ENCODE results near the gene SULT2A1. TPM values are rescaled to one million over a fixed set of nuclear protein-coding genes. Genes with fewer than 3 reads are reported as not detected.

Gene SULT2A1, protein sequence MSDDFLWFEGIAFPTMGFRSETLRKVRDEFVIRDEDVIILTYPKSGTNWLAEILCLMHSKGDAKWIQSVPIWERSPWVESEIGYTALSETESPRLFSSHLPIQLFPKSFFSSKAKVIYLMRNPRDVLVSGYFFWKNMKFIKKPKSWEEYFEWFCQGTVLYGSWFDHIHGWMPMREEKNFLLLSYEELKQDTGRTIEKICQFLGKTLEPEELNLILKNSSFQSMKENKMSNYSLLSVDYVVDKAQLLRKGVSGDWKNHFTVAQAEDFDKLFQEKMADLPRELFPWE
- total RNA-seq = not detected in 2 replicates

GRCh38 chr19:47886010-47886559 lies at the start of gene SULT2A1:
Gene SULT2A1, minus strand, starts transcription at chr19:47886315. Its CDS starts 58 bp downstream, at chr19:47886257.

GRCh38 chr19:47858646-47859285 lies 27.3 kb downstream of the SULT2A1 start, which contains the start of gene TPRX2:
Gene TPRX2, plus strand, starts transcription at chr19:47859235. Its CDS starts 12 bp downstream, at chr19:47859247.

DNA sequence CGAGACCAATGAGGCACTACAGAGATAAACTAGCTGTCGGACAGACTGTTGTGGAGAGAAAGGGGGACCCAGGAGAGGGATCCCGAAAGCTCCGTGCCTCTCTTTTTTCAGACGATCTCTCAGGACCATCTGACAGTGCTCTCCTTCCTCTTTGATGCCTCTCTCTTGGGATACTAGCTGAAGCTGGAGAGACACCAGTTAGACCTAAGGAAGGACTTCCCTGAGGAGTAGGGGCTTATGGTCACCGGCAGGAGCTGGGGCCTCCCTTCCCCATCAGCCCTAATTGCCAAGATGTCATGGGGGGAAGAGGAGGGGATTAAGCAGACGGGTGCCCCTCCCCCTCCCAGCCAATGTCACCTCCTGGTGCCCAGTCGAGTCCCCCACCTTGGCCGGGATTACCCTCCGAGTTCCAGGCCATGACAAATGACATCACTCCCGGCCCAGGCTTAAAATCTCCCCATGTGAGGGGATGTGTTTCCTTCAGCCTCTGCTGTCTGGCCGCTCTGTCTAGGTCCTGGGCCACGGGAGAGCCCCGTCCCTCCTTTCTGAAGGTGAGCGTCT lies 64.6 kb downstream of the SULT2A1 start, which contains the start of gene CRX:
TSS of gene CRX (plus strand) at position 478 of the 561 bp plus-strand sequence. CDS start 12,507 bp downstream, outside the sequence.

Other genes starting within 250 kb of the SULT2A1 start
- 124 and 147 TPM in 2 replicates for gene EHD2, start 172.9 kb downstream of the SULT2A1 start, total RNA-seq
- 90.3 and 109 TPM in 2 replicates for gene NOP53, start 140.8 kb downstream of the SULT2A1 start, total RNA-seq
- gene SELENOW, start 107.6 kb downstream of the SULT2A1 start, total RNA-seq = 143 and 166 TPM in 2 replicates
- gene TPRX1, start 81.8 kb downstream of the SULT2A1 start, total RNA-seq = not detected in 2 replicates
- not detected in 2 replicates for gene CRX, start 64.4 kb downstream of the SULT2A1 start, total RNA-seq
- gene TPRX2, start 27.1 kb downstream of the SULT2A1 start, total RNA-seq = not detected in 2 replicates
- not detected in 2 replicates for gene BSPH1, start 105.9 kb upstream of the SULT2A1 start, total RNA-seq
- gene ELSPBP1, start 108.3 kb upstream of the SULT2A1 start, total RNA-seq = not detected in 2 replicates
- gene CABP5, start 157.8 kb upstream of the SULT2A1 start, total RNA-seq = not detected in 2 replicates
- gene PLA2G4C, start 224.5 kb upstream of the SULT2A1 start, total RNA-seq = 5.6 and 15.2 TPM in 2 replicates